ENCODE measurements around the gene CTDP1. TPM values are rescaled to one million over a fixed set of nuclear protein-coding genes. Genes with fewer than 3 reads are reported as not detected.

The CTDP1 gene
- total RNA-seq, 1 donor from 2014 or later, result 23.1 TPM

DNA sequence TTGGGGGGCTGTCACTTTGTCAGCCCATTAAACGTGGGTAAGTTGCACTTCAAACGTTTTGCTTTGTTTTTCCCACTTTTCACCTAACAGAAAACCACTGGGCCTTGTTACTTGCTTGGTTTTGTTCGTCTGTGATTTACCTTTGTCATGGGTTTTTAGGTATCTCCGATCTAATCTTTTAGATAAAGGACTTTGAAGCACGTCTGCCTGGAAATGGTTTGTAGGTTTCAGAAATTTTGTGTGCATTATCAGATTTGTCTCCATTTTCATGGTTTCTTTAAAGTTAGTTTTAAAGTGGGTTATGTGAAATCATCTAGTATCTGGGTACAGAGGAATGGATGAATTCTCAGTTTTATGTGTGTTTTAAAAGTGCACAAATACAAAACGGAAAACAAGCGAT, 6.4 kb downstream of the CTDP1 start:
- no peaks in the 10 kb centered on the region for H3K27me3 Mint-ChIP-seq (ENCODE audit: unreplicated experiment)
- TF ChIP-seq, protein P1, sequence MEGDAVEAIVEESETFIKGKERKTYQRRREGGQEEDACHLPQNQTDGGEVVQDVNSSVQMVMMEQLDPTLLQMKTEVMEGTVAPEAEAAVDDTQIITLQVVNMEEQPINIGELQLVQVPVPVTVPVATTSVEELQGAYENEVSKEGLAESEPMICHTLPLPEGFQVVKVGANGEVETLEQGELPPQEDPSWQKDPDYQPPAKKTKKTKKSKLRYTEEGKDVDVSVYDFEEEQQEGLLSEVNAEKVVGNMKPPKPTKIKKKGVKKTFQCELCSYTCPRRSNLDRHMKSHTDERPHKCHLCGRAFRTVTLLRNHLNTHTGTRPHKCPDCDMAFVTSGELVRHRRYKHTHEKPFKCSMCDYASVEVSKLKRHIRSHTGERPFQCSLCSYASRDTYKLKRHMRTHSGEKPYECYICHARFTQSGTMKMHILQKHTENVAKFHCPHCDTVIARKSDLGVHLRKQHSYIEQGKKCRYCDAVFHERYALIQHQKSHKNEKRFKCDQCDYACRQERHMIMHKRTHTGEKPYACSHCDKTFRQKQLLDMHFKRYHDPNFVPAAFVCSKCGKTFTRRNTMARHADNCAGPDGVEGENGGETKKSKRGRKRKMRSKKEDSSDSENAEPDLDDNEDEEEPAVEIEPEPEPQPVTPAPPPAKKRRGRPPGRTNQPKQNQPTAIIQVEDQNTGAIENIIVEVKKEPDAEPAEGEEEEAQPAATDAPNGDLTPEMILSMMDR (IDR thresholded peaks at IDR 0.05), result no peak
- no peak for DNase-seq (ENCODE audit: extremely low spot score, unreplicated experiment)
- peaks cover 7% of the 10 kb centered on the region for H3K4me1 Mint-ChIP-seq (ENCODE audit: unreplicated experiment)
- peaks cover 3% of the 10 kb centered on the region for H3K36me3 Mint-ChIP-seq (ENCODE audit: unreplicated experiment)
- no peak overlapping the region for H3K4me3 Mint-ChIP-seq (ENCODE audit: unreplicated experiment)
- no peak overlapping the region for H3K27ac Mint-ChIP-seq (ENCODE audit: unreplicated experiment)
- H3K9me3 Mint-ChIP-seq (ENCODE audit: unreplicated experiment), result no peaks in the 10 kb centered on the region

DNA sequence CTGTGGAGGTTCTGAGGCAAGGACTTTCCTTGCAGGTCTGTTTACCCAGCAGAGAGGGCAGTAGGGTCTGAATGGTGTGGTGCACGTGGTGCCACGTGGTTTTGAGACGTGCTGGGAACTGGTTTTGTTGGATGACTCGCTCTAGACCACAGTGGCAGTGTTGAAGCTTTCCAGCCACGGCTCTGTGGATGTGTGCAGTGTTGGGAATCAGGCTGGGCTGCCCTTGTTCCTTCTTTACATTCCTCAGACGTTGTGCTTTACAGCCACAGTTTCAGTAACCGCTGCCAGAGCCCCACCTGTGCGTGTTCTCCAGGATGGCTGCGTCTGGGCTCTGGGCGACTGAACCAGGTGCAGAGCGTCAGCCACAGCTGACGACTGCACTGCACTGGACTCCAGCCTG, 8.2 kb downstream of the CTDP1 start:
- peaks cover 6% of the 10 kb centered on the region for H3K4me1 Mint-ChIP-seq (ENCODE audit: unreplicated experiment)
- no peaks in the 10 kb centered on the region for H3K9me3 Mint-ChIP-seq (ENCODE audit: unreplicated experiment)
- H3K27me3 Mint-ChIP-seq (ENCODE audit: unreplicated experiment), result no peaks in the 10 kb centered on the region
- DNase-seq (ENCODE audit: extremely low spot score, unreplicated experiment), result no peak
- no peak overlapping the region for H3K27ac Mint-ChIP-seq (ENCODE audit: unreplicated experiment)
- H3K4me3 Mint-ChIP-seq (ENCODE audit: unreplicated experiment), result no peak overlapping the region
- peaks cover under 1% of the 10 kb centered on the region for H3K36me3 Mint-ChIP-seq (ENCODE audit: unreplicated experiment)
- TF ChIP-seq, protein P1 (IDR thresholded peaks at IDR 0.05), result no peak

DNA sequence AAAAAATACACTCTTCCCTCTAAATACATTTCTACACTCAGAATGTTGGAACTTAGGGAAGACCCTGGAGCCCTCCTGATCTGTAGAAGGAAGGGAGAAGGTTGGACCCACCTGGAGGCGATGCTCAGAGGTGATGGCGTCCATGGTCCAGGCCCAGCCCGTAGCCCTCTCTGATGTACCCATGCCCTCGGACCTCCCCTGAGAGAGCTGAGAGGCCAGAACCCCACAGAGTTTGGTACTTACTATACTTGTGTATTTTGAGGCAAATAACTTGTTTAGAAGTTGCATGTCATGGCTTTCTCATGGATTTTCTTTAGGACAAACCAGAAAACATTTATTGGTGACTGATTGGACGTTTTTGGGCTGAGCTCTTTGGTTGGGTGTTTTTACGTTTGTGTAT, 10.5 kb downstream of the CTDP1 start:
- H3K9me3 Mint-ChIP-seq (ENCODE audit: unreplicated experiment), result no peaks in the 10 kb centered on the region
- TF ChIP-seq, protein P1 (IDR thresholded peaks at IDR 0.05), result no peak
- no peak for DNase-seq (ENCODE audit: extremely low spot score, unreplicated experiment)
- H3K36me3 Mint-ChIP-seq (ENCODE audit: unreplicated experiment), result no peaks in the 10 kb centered on the region
- peaks cover 20% of the 10 kb centered on the region for H3K4me1 Mint-ChIP-seq (ENCODE audit: unreplicated experiment)
- H3K27me3 Mint-ChIP-seq (ENCODE audit: unreplicated experiment), result no peaks in the 10 kb centered on the region
- H3K27ac Mint-ChIP-seq (ENCODE audit: unreplicated experiment), result no peak overlapping the region
- no peak overlapping the region for H3K4me3 Mint-ChIP-seq (ENCODE audit: unreplicated experiment)

DNA sequence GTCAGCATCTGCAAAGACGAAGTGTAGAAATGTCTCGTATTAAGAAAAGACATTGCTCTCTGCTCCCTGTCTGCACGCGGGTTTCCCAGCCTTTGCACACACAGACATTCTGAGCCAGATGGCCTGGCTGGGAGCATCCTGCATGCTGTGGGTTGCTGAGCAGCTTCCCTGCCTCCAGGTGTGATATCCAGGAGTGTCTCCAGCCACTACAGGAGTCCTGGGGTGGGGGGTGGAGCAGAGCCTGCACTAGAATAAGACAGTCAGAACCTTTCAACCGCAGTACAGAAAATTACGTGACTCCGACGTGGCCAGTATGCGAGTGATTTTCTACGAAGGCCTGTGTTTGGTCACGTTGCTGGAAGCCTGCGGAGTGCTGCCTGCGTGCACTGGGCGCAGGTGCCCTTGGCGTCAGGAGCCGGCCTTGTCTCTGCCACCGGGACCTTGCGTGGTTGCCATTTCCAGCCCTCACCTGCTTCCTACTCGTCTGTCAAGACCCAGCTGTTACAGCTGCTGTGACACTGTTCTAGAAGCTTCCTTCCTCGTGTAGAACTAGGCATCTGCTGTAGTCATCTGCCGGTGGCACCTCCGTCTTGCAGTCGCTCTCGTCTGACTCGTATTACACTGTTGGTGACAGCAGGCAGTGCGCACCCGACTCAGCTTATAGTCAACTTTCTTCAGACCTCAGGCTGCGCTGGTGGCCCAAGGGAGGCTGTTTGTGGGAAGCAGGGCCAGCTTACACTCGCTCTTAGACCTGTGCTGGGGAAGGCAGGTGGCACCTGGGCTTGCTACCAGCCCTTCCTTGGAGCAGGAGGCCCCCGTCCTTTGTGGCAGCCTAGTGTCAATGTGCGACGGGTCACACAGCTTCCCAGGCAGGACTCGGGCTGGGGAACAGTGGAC, 11.2 kb downstream of the CTDP1 start:
- Mint-ChIP-seq H3K9me3 (ENCODE audit: unreplicated experiment) (no peaks in the 10 kb centered on the region), H3K4me1 (ENCODE audit: unreplicated experiment) (peaks cover 20% of the 10 kb centered on the region), H3K4me3 (ENCODE audit: unreplicated experiment) (no peak overlapping the region), H3K27ac (ENCODE audit: unreplicated experiment) (no peak overlapping the region), H3K27me3 (ENCODE audit: unreplicated experiment) (no peaks in the 10 kb centered on the region), H3K36me3 (ENCODE audit: unreplicated experiment) (peaks cover 3% of the 10 kb centered on the region)
- no peak for DNase-seq (ENCODE audit: extremely low spot score, unreplicated experiment)
- TF ChIP-seq, protein P1 (IDR thresholded peaks at IDR 0.05), result no peak

DNA sequence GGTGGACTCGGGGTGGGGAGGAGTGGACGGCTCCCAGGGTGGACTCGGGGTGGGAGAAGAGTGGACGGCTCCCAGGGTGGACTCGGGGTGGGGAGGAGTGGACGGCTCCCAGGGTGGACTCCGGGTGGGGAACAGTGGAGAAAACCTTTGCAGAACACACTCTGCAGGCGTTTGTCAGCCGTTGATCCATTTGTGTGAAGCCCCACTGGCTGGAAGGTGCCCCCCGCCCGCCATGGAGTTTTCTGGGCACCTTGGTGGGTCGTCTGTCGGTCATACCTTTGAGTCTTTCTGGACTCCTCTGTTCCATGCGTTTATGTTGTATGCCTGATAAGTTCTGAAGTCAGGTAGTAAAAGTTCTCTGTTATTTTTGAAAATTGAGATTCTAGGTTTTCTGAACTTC, 12.5 kb downstream of the CTDP1 start:
- H3K27me3 Mint-ChIP-seq (ENCODE audit: unreplicated experiment), result no peaks in the 10 kb centered on the region
- peaks cover 20% of the 10 kb centered on the region for H3K4me1 Mint-ChIP-seq (ENCODE audit: unreplicated experiment)
- H3K9me3 Mint-ChIP-seq (ENCODE audit: unreplicated experiment), result no peaks in the 10 kb centered on the region
- no peak for DNase-seq (ENCODE audit: extremely low spot score, unreplicated experiment)
- H3K27ac Mint-ChIP-seq (ENCODE audit: unreplicated experiment), result no peak overlapping the region
- no peak overlapping the region for H3K4me3 Mint-ChIP-seq (ENCODE audit: unreplicated experiment)
- H3K36me3 Mint-ChIP-seq (ENCODE audit: unreplicated experiment), result peaks cover 4% of the 10 kb centered on the region
- TF ChIP-seq, protein P1 (IDR thresholded peaks at IDR 0.05), result no peak

Measured in osteocyte (in vitro differentiated cells).